A673 (cell line): ENCODE measurements around the gene HSDL2. TPM values are rescaled to one million over a fixed set of nuclear protein-coding genes. Genes with fewer than 3 reads are reported as not detected.

ENCODE experiments used
- BruUV-seq: library from RNA; stranded (reverse); fragments of 400-500 nt; replicated peaks from 2 replicates; lab custom pipeline; 2021; lab: Mats Ljungman, UMichigan
- CTCF ChIA-PET: fragments of 300-600 bp; sonication (Branson Sonifier 250); formaldehyde crosslinking; loops from one replicate; lab custom pipeline; 2022; ENCODE audit warnings: antibody characterized with exemption; lab: Charles Lee
- POLR2A ChIA-PET: fragments of 300-600 bp; sonication (Branson Sonifier 250); formaldehyde crosslinking; loops from one replicate; lab custom pipeline; 2022; ENCODE audit warnings: antibody characterized with exemption; ENCODE audit not compliant: low non-redundant PET; lab: Charles Lee
- DNase-seq: peaks from one replicate; pipeline ENCODE4 v3.0.0-alpha.2; 2015; ENCODE audit warnings: low spot score
- H3K27ac ChIP-seq: fragments of 200-600 bp; sonication (generic); 2 replicates; pipeline ENCODE4 v1.5.1; 2016; ENCODE audit warnings: mixed run types, low read depth, mild to moderate bottlenecking, mixed read lengths, antibody characterized with exemption, low read length; ENCODE audit not compliant: poor library complexity, severe bottlenecking
- H3K27me3 ChIP-seq: fragments of 200-600 bp; sonication (generic); replicated peaks from 2 replicates; pipeline ENCODE4 v1.6.1; 2017; ENCODE audit warnings: mixed run types, low read depth, mild to moderate bottlenecking, mixed read lengths, antibody characterized with exemption, low read length; ENCODE audit not compliant: insufficient read depth, poor library complexity
- H3K36me3 ChIP-seq: fragments of 200-600 bp; sonication (generic); 2 replicates; pipeline ENCODE4 v1.6.1; 2016; ENCODE audit warnings: mixed run types, mild to moderate bottlenecking, mixed read lengths, antibody characterized with exemption, low read length; ENCODE audit not compliant: insufficient read depth, poor library complexity, severe bottlenecking
- H3K4me1 ChIP-seq: fragments of 200-600 bp; sonication (generic); 2 replicates; pipeline ENCODE4 v1.6.1; 2017; ENCODE audit warnings: mixed run types, mild to moderate bottlenecking, mixed read lengths, antibody characterized with exemption, low read length; ENCODE audit not compliant: insufficient read depth, poor library complexity, severe bottlenecking
- H3K4me3 ChIP-seq: fragments of 200-600 bp; sonication (generic); 2 replicates; pipeline ENCODE4 v1.5.1; 2016; ENCODE audit warnings: low read depth, mixed run types, mild to moderate bottlenecking, mixed read lengths, low read length; ENCODE audit not compliant: poor library complexity, severe bottlenecking
- H3K9me3 ChIP-seq: fragments of 200-600 bp; sonication (generic); 2 replicates; pipeline ENCODE4 v1.6.1; 2016; ENCODE audit warnings: mixed run types, low read depth, mild to moderate bottlenecking, mixed read lengths, antibody characterized with exemption, low read length; ENCODE audit not compliant: poor library complexity, severe bottlenecking
- EZH2 ChIP-seq: fragments of 200-600 bp; sonication (generic); IDR thresholded peaks from 2 replicates; pipeline ENCODE4 v1.6.1; 2017; ENCODE audit warnings: borderline replicate concordance, low read depth, mild to moderate bottlenecking, mixed read lengths, antibody characterized with exemption, low read length; ENCODE audit not compliant: poor library complexity, severe bottlenecking
- intact Hi-C: fragments of 100-400 bp; cut with micrococcal nuclease; formaldehyde crosslinking; loops from one replicate; pipeline ENCODE4 v1.10.0; 2022; ENCODE audit not compliant: unreplicated experiment
- total RNA-seq: library from RNA; stranded (reverse); gene quantifications from 2 replicates; pipeline ENCODE4 v1.2.3, GENCODE V29; 2021
- TF ChIP-seq, protein P1 (sequence below): fragments of 300-800, 200-600 bp; sonication (generic); conservative IDR thresholded peaks from 2 replicates; pipeline ENCODE4 v1.5.1; 2017; ENCODE audit warnings: low read depth, mild to moderate bottlenecking, antibody characterized with exemption, low read length, moderate library complexity, mixed read lengths

HSDL2 gene
- total RNA-seq, 1 experiment from 2014 or later, result 28.2 TPM

DNA sequence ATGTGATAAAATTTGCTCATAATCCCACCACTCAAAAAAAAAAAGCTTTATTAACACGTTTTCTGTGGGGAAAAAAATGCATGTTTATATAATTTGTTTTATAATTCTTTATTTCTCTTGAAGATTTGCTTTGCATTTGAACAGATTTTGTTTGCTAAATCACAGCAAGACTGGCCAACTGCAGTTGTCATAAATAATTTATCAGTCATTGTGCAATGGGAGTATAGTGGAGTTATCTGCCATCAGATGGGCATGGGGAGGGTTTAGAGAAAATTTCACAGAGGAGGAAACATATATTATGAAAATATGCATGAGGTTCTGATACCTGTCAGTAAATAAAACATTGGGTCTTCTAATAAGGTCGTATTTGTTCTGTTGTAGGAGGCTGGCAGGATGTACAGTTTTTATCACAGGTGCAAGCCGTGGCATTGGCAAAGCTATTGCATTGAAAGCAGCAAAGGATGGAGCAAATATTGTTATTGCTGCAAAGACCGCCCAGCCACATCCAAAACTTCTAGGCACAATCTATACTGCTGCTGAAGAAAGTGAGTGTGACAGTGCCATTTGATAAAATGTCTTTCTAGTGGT lies 23.8 kb downstream of the HSDL2 start:
- no peak for DNase-seq
- Histone ChIP-seq H3K36me3 (no peaks in the 10 kb centered on the region), H3K4me1 (peaks cover 14% of the 10 kb centered on the region), H3K9me3 (no peaks in the 10 kb centered on the region), H3K27ac (no peak overlapping the region), H3K27me3 (no peaks in the 10 kb centered on the region), H3K4me3 (no peak overlapping the region)
- TF ChIP-seq EZH2, result no peak
- TF ChIP-seq, protein P1, sequence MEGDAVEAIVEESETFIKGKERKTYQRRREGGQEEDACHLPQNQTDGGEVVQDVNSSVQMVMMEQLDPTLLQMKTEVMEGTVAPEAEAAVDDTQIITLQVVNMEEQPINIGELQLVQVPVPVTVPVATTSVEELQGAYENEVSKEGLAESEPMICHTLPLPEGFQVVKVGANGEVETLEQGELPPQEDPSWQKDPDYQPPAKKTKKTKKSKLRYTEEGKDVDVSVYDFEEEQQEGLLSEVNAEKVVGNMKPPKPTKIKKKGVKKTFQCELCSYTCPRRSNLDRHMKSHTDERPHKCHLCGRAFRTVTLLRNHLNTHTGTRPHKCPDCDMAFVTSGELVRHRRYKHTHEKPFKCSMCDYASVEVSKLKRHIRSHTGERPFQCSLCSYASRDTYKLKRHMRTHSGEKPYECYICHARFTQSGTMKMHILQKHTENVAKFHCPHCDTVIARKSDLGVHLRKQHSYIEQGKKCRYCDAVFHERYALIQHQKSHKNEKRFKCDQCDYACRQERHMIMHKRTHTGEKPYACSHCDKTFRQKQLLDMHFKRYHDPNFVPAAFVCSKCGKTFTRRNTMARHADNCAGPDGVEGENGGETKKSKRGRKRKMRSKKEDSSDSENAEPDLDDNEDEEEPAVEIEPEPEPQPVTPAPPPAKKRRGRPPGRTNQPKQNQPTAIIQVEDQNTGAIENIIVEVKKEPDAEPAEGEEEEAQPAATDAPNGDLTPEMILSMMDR, result no peak
- POLR2A ChIA-PET, result no interaction called here
- CTCF ChIA-PET, result no interaction called here
- no TSS peak for BruUV-seq
- intact Hi-C loops, result no loop called here

DNA sequence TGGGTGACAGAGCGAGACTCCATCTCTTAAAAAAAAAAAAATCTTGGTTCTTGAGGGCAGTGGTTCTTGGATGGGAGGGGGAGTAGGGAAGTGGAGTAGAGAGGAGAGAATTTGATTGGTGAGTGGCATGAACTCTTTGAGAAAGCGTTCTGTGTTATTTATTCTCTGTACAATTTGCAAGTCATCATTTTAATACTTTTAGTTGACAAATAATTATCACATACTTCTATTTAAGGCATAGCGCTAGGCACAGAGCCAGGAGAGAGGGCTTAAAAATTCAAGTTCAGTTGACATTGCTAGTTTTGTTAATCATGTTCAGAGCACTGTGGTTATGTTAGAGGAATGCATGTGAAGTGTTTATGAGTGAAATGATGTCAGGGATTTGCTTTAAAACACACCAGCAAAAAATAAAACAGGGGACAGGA lies 24.6 kb downstream of the HSDL2 start:
- Histone ChIP-seq H3K36me3 (no peaks in the 10 kb centered on the region), H3K4me1 (peaks cover 14% of the 10 kb centered on the region), H3K9me3 (no peaks in the 10 kb centered on the region), H3K27ac (no peak overlapping the region), H3K27me3 (no peaks in the 10 kb centered on the region), H3K4me3 (no peak overlapping the region)
- POLR2A ChIA-PET, result no interaction called here
- DNase-seq, result peak; percentile 14
- intact Hi-C loops, result no loop called here
- BruUV-seq, result no TSS peak
- CTCF ChIA-PET, result no interaction called here
- no peak for TF ChIP-seq EZH2
- TF ChIP-seq, protein P1, result no peak

DNA sequence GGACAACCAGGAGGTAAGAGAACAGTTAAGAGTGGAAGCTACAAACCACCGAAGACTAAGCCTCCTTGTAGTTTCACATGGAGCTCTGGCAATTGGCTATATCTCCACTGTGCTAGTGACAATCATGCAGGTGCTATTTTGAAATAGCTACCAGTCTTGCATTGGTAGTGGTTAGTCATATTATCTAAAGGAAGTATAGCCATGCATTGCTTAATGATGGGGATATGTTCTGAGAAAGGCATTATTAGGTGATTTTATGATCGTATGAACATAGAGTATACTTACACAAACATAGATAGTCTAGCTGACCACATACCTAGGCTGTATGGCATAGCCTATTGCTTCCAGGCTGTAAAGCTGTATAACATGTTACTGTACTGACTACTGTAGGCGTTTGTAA lies 28.4 kb downstream of the HSDL2 start:
- TF ChIP-seq, protein P1, result no peak
- TF ChIP-seq EZH2, result no peak
- no peak overlapping the region for H3K27ac ChIP-seq
- ChIA-PET POLR2A (no interaction called here), CTCF (no interaction called here)
- no peaks in the 10 kb centered on the region for H3K36me3 ChIP-seq
- H3K9me3 ChIP-seq, result no peaks in the 10 kb centered on the region
- BruUV-seq, result no TSS peak
- H3K27me3 ChIP-seq, result no peaks in the 10 kb centered on the region
- no peak overlapping the region for H3K4me3 ChIP-seq
- intact Hi-C loops, result no loop called here
- DNase-seq, result no peak
- H3K4me1 ChIP-seq, result peaks cover 11% of the 10 kb centered on the region
